Neural progenitor cell (in vitro differentiated cells): ENCODE measurements around the gene S100A2. TPM values are rescaled to one million over a fixed set of nuclear protein-coding genes. Genes with fewer than 3 reads are reported as not detected.
"Not testable (repeated sequence)": the region's sequence is repeated elsewhere in the genome, so short reads cannot be mapped to it uniquely, and the experiment has no call there.

Experiments
- DNase-seq: peaks from one replicate; pipeline ENCODE4 v3.0.0-alpha.2; 2016; ENCODE audit warnings: low spot score
- H2AFZ ChIP-seq: fragments of 200-600 bp; sonication (generic); replicated peaks from 2 replicates; pipeline ENCODE4 v1.6.1; 2016; ENCODE audit warnings: antibody characterized with exemption
- H3F3A ChIP-seq: fragments of 200-600 bp; sonication (generic); 2 replicates; pipeline ENCODE4 v1.6.1; 2016; ENCODE audit warnings: antibody characterized with exemption, low read depth
- H3K27ac ChIP-seq: fragments of 200-600 bp; sonication (generic); 2 replicates; pipeline ENCODE4 v1.5.1; 2016; ENCODE audit warnings: mild to moderate bottlenecking
- H3K27me3 ChIP-seq: fragments of 200-600 bp; sonication (generic); 2 replicates; pipeline ENCODE4 v1.6.1; 2016; ENCODE audit warnings: mild to moderate bottlenecking, moderate library complexity
- H3K36me3 ChIP-seq: fragments of 200-600 bp; sonication (generic); 2 replicates; pipeline ENCODE4 v1.5.1; 2016
- H3K4me1 ChIP-seq: fragments of 200-600 bp; sonication (generic); 2 replicates; pipeline ENCODE4 v1.6.1; 2016; ENCODE audit warnings: mixed run types
- H3K4me2 ChIP-seq: fragments of 200-600 bp; sonication (generic); 2 replicates; pipeline ENCODE4 v1.6.1; 2016
- H3K4me3 ChIP-seq: fragments of 200-600 bp; sonication (generic); 2 replicates; pipeline ENCODE4 v1.5.1; 2016
- H3K79me2 ChIP-seq: fragments of 200-600 bp; sonication (generic); 2 replicates; pipeline ENCODE4 v1.6.1; 2016; ENCODE audit warnings: low read depth
- H3K9ac ChIP-seq: fragments of 200-600 bp; sonication (generic); 2 replicates; pipeline ENCODE4 v1.6.1; 2016
- H3K9me3 ChIP-seq: fragments of 200-600 bp; sonication (generic); 2 replicates; pipeline ENCODE4 v1.5.1; 2016; ENCODE audit warnings: low read depth
- H4K20me1 ChIP-seq: fragments of 200-600 bp; sonication (generic); 2 replicates; pipeline ENCODE4 v1.6.1; 2016; ENCODE audit warnings: low read depth
- H3K27ac Mint-ChIP-seq: 3 replicates; pipeline ENCODE4 v1.8.0; 2021; ENCODE audit warnings: mixed read lengths
- H3K27me3 Mint-ChIP-seq: 2 replicates; pipeline ENCODE4 v1.8.0; 2022; ENCODE audit warnings: low read depth, mild to moderate bottlenecking, inconsistent platforms, moderate library complexity, mixed read lengths; ENCODE audit not compliant: insufficient read depth
- H3K36me3 Mint-ChIP-seq: 3 replicates; pipeline ENCODE4 v1.8.0; 2021; ENCODE audit warnings: mixed read lengths
- H3K4me1 Mint-ChIP-seq: 3 replicates; pipeline ENCODE4 v1.8.0; 2021; ENCODE audit warnings: mixed read lengths
- H3K4me3 Mint-ChIP-seq: 3 replicates; pipeline ENCODE4 v1.8.0; 2021; ENCODE audit warnings: mild to moderate bottlenecking, moderate library complexity, mixed read lengths
- H3K9me3 Mint-ChIP-seq: 3 replicates; pipeline ENCODE4 v1.8.0; 2020; ENCODE audit warnings: mixed read lengths
- CTCF ChIP-seq: fragments of 200-600 bp; sonication (generic); IDR thresholded peaks from 2 replicates; pipeline ENCODE4 v1.5.1; 2017; ENCODE audit warnings: antibody characterized with exemption, mild to moderate bottlenecking
- EZH2 ChIP-seq: fragments of 200-600 bp; sonication (generic); IDR thresholded peaks from 2 replicates; pipeline ENCODE4 v1.6.1; 2017; ENCODE audit warnings: antibody characterized with exemption, mild to moderate bottlenecking, moderate library complexity
- EZH2phosphoT487 ChIP-seq: fragments of 200-600 bp; sonication (generic); IDR thresholded peaks from 2 replicates; pipeline ENCODE4 v1.6.1; 2017; ENCODE audit warnings: antibody characterized with exemption
- total RNA-seq: library from RNA; depleted of rRNA; stranded (reverse); fragments of >200 nt; gene quantifications from 2 replicates; pipeline ENCODE4 v1.2.3, GENCODE V29; 2015; ENCODE audit warnings: low replicate concordance

S100A2 gene
- total RNA-seq, 1 donor from 2014 or later = not detected

- Histone ChIP-seq H3K4me2 (no peak overlapping the region), H3F3A (no peaks in the 10 kb centered on the region), H3K36me3 (no peaks in the 10 kb centered on the region), H2AFZ (no peak overlapping the region), H3K27me3 (no peaks in the 10 kb centered on the region), H3K79me2 (no peaks in the 10 kb centered on the region), H4K20me1 (no peaks in the 10 kb centered on the region), H3K4me3 (no peak overlapping the region), H3K4me1 (peaks cover 8% of the 10 kb centered on the region), H3K9ac (no peak overlapping the region), H3K27ac (no peak overlapping the region), H3K9me3 (no peaks in the 10 kb centered on the region)
- H3K4me1 Mint-ChIP-seq = peaks cover 2% of the 10 kb centered on the region
- no peak for TF ChIP-seq EZH2
- TF ChIP-seq EZH2phosphoT487 = no peak
- no peak for TF ChIP-seq CTCF
- H3K27ac Mint-ChIP-seq = no peak overlapping the region
- no peak overlapping the region for H3K4me3 Mint-ChIP-seq
- H3K27me3 Mint-ChIP-seq = no peaks in the 10 kb centered on the region
- no peaks in the 10 kb centered on the region for H3K9me3 Mint-ChIP-seq
- H3K36me3 Mint-ChIP-seq = no peaks in the 10 kb centered on the region
- DNase-seq = no peak
Observed at GRCh38 chr1:153520818-153521476, 44.7 kb downstream of the S100A2 start.

GRCh38 chr1:153520137-153520691, 45.4 kb downstream of the S100A2 start:
- H3K27ac ChIP-seq, H3F3A ChIP-seq, H3K9me3 Mint-ChIP-seq, H3K27me3 ChIP-seq, H3K4me2 ChIP-seq, H3K36me3 Mint-ChIP-seq, H3K4me1 ChIP-seq, H3K27ac Mint-ChIP-seq, H4K20me1 ChIP-seq, H2AFZ ChIP-seq, H3K9ac ChIP-seq, H3K36me3 ChIP-seq, H3K27me3 Mint-ChIP-seq, H3K79me2 ChIP-seq, DNase-seq, H3K4me3 ChIP-seq, H3K9me3 ChIP-seq, H3K4me1 Mint-ChIP-seq, H3K4me3 Mint-ChIP-seq: not testable (repeated sequence)

DNA sequence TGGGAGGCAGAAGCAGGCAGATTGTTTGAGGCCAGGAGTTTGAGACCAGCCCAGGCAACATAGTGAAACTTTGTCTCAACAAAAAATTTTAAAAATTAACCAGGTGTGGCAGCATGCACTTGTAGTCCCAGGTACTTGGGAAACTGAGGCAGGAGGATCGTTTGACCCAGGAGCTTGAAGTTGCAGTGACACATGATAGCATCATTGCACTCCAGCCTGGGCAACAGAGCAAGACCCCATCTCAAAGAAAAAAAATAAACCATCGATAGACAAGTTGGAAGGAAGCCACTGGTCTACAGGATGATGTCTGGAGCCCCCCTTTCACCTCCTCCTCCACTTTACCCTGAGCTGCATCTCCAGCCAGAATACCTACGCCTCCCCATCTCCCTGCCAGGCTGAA, 46.4 kb downstream of the S100A2 start:
- H3K27me3 Mint-ChIP-seq = no peaks in the 10 kb centered on the region
- H2AFZ ChIP-seq = no peak overlapping the region
- no peaks in the 10 kb centered on the region for H3K27me3 ChIP-seq
- H3K4me1 ChIP-seq = no peaks in the 10 kb centered on the region
- H3K4me2 ChIP-seq = no peak overlapping the region
- H3K4me3 ChIP-seq = no peak overlapping the region
- H3K36me3 ChIP-seq = no peaks in the 10 kb centered on the region
- H3K9me3 Mint-ChIP-seq = no peaks in the 10 kb centered on the region
- H3K27ac ChIP-seq = no peak overlapping the region
- no peaks in the 10 kb centered on the region for H3K9me3 ChIP-seq
- H3K36me3 Mint-ChIP-seq = no peaks in the 10 kb centered on the region
- no peaks in the 10 kb centered on the region for H3F3A ChIP-seq
- no peak overlapping the region for H3K4me3 Mint-ChIP-seq
- no peak overlapping the region for H3K27ac Mint-ChIP-seq
- H3K79me2 ChIP-seq = no peaks in the 10 kb centered on the region
- no peak overlapping the region for H3K9ac ChIP-seq
- no peak for DNase-seq
- TF ChIP-seq EZH2phosphoT487 (no peak), CTCF (no peak), EZH2 (no peak)
- no peaks in the 10 kb centered on the region for H4K20me1 ChIP-seq
- H3K4me1 Mint-ChIP-seq = no peaks in the 10 kb centered on the region
